Measurements from ENCODE around the gene KCNMB2.
"Not testable (repeated sequence)": the region's sequence is repeated elsewhere in the genome, so short reads cannot be mapped to it uniquely, and the experiment has no call there.

KCNMB2 gene

DNA sequence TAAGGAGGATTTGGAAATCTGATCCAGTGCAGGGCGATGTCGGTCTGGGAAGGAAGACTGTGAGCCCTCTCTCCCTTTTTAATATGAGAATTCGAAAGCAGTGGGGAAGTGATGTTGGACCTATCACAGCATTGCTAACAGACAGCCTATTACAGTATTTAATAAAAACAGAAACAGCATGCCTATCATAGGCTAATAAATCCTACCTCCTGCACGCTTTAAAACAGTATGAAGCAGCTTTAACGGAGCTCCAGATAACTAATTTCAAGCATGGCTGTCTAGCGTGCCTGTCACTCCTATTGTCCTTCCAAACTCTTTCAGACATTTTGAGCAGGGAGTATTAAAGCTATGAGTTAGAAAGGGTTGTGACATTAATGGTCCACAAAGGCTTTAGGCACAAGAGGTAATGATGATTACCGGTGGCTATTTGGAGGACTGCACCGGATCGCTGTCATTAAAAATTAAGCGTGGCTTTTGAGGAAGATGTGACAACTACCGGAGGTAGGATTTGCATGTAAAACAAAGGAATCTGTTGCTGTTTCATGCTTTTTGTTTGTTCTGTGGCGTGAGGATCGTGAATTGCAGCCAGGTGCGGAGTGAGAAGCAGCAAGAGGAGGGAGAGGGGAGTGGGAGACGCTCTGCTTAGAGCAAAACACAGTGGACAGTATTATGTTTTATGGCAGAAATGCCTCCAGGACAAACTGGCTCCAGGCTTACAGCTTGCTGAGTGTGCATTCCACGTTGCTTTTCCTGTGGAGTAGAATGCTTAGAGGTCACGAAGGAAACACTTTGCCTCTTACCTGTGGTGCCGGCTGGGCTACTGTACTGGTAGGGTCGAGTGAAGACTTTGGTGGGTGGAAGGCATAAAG lies at the start of gene KCNMB2:
KCNMB2 (plus strand) TSS at position 226 of the 869 bp plus-strand sequence.
- no peak for DNase-seq (ENCODE audit: low spot score)

DNA sequence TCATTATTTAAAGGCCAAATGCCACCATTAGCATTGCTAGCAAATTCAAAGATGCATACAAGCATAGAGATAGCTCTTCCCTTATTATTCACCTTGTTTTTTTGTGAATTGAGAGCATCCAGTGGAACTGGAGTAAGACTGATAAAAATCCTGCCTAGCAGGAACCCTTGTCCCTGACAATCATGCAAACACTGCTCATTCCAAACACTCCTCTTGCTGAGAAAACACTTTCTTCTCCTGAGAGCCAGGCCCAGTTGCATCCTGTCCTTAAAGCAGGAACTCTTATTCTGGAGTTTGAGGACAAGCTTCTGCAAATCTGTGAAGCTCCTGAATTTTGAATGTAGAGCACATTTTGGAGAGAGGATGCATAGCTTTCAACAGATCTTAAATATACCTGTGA lies 49.3 kb upstream of the KCNMB2 start:
- no peak for DNase-seq (ENCODE audit: low spot score)

DNA sequence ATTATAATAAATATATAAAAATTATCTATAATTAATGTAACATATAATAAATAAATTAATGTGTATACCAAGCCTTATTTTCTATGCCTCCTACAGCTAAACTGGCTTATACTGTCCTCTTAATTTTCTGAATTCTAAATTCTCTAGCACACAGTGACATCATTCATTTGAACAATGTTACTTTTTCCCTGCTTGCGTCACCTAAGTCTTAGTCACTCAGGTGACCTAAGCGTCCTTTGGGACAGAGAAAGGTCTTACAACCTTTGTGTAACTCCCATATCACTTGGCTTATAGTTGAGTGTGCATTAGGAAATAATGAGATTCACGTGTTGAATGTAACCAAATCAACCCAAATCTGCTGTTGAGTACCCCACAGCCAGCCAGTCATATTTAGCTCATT lies 48.5 kb upstream of the KCNMB2 start:
- no peak for DNase-seq (ENCODE audit: low spot score)

DNA sequence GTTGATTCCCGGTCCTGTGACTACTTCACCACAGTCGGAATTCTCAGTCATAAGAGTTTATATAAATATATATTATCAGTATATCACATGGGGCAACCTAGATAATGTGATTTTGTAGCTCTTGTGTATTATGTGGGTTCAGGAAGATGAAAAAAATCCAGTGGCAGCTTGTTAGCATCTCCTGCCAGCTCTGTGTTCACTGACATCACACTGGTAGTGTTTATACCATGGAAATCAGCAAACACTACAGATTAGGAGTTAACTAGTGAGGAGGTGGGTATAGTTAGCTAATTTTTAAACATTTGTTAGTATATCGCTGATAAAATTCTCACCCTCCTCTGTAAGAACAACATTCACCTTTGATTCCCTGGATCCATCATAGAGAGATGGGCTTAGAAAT lies 44.5 kb upstream of the KCNMB2 start:
- DNase-seq (ENCODE audit: low spot score) = no peak

DNA sequence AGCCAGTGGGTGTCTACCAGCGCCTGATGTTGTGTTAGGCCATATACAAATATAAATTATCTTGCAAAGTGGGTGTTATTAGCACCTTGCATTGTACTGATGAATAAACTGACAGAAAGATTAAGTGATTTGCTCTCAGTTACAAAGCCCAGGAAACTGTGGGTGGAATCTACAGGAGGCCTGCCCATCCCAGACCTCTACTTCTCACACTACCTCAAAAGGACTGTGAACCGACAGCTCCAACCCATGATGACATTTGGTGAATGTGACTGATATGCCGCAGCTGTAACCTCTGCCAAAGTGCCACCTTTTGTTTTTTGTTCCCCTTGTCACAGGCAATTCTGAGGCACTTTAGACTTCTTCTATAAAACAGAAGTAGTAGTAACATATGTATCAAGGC lies 43.7 kb upstream of the KCNMB2 start:
- DNase-seq (ENCODE audit: low spot score) = no peak

DNA sequence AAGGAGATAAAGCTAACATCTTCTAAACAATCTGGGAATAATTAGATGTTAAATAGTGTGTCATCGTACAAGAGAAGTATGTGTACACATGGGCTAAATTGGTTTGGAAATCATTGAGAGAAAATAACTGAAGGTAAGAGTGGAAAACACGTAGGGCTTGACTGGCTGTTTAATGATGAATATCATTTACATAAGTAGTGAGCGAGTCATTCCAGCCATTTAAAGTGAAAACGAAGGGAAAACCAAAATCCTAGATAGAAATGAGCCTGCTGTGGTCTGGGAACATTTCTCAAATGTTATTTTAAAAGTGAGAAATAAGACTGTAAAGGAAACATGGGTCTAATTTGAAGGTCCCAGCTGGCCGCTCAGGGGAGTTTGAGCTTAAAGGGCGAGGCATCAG lies 41.9 kb upstream of the KCNMB2 start:
- no peak for DNase-seq (ENCODE audit: low spot score)

DNA sequence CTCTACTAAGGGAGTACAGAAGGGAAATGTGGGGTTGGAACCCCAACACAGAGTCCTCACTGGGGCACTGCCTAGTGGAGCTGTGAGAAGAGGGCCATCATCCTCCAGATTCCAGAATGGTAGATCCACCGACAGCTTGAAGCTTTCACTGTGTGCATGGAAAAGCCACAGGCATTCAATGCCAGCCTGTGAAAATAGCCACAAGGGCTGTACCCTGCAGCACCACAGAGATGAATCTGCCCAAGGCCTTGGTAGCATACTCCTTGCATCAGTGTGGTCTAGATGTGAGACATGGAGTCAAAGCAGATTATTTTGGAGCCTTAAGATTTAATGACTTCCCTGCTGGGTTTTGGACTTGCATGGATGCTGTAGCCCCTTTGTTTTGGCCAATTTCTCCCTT lies 39.3 kb upstream of the KCNMB2 start:
- no peak for DNase-seq (ENCODE audit: low spot score)

DNA sequence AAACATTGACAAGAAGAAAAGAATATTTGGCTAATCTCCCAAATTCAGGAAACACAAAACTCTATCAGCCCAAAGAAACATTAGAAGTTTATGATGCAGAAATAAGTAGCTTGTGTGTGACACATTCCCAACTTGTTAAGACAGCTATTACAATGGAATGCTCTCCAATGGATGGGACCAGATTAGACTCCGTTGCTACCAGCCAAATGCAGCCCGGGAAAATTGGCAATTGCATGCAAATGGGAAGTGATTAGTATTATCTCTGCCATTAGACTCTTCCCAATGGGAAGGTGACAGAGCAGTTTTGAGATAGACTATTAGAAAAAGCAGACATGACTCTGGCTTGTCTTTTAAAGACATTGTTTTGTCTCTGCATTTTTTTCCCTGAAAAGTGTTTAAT lies 37.4 kb upstream of the KCNMB2 start:
- DNase-seq (ENCODE audit: low spot score) = no peak

DNA sequence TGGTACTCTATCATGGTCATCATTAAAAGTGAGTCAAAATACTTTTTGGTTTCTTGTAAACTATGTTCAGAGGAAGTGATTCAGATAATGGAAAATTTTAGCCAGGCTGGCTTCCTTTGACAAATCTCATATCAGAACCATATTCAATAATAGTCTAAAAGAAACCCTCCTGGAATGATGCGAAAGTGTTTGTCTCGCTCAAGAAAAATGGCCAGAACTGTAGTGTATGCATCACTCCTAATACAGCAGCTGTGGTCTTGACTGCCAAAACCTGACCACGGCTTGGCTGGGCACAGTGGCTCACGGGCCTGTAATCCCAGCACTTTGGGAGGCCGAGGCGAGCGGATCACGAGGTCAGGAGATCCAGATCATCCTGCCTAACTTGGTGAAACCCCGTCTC lies 35.6 kb upstream of the KCNMB2 start:
- DNase-seq (ENCODE audit: low spot score) = no peak

DNA sequence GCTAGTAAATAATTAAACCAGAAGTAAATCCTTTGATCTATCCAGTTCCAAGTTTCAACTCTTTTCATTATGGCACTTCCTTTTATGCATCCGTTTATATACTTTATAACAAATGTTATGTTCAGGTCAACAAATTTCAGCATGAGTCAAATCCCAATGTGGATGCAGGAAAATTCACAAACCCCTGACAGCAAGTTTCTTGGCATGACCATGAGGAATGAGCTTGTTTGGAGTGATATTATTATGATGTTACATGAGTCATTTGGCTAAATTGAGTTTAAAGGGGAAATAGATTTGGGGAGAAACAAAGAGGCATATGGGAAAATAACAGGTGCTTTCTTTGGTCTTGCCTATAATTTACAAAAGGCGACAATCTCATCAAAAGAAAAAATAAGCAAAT lies 32.1 kb upstream of the KCNMB2 start:
- no peak for DNase-seq (ENCODE audit: low spot score)

DNA sequence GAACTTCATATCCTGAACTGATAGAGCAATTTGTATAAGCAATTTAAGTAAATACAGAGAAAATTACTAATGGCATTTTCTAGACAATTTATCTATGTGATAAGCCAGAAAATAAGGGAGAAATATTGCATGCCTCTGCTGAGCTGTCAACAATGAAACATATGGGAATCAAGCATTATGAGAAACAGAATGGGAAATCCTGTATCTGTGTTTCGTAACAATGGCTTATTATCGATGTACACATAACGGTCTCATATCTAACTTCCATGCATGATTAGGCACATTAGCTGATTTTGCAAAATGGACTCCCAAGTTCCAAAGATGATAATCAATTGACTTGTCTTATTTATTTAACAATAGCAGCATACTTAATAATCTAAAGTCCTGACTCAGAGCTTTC lies 30.4 kb upstream of the KCNMB2 start:
- no peak for DNase-seq (ENCODE audit: low spot score)

DNA sequence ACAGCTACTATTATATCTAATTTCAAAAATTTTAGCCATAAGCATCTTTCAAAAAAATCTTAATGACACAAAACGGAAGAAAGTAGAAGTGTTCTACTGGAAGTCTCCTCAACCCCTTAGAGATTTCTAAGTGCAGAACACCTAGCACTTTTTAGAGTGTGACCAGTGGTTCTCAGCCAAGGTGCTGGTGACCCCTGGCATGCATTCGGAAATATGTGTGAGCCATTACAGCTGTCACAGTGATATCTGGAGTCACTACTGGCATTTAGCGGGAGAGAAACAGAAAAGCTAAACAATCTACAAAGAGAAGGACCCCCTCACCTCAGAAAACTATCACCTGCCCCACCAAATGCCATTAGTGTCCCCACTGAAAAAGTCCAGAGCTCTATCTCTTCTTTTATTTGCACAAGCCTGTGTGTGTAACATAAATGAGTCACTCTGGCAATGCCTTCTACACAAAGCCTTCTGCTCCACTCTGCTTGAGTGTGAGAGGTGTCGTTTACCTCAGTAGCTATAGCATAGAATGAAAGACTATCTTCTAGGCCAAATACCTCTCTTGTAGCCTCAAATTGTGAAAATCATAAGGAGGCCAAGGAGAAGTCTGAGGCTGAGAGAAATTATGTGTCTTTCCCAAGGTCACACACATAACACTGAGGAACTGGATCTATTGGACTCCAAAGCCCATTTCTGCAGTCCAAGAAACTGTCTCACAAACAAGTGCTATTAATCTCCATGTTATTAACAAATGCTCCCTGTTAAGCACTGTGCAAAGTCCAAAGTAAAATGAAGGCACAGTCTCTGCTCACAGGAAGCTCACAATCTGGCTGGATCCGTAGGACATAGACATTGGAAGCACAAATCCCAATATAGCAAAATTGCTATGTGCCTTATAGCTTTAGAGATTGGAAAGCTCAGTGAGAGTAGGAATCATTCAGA lies 28.5 kb upstream of the KCNMB2 start:
- no peak for DNase-seq (ENCODE audit: low spot score)

DNA sequence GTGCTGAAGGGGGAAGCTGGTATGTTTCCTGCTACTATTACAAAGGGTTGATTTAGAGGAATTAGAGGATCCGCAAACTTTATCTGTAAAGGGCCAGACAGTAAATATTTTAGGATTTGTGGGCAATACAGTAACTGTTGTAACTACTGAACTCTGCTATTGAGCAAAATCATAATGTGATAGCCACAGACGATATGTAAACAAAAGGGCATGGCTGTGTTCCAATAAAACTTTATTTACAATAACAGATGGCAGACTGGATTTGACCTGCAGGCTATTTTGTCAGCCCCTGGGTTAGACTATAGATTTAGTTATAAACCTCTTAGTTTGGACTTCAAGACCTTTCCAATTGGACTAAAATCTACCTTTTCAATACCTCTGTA lies 27.8 kb upstream of the KCNMB2 start:
- DNase-seq (ENCODE audit: low spot score) = no peak

DNA sequence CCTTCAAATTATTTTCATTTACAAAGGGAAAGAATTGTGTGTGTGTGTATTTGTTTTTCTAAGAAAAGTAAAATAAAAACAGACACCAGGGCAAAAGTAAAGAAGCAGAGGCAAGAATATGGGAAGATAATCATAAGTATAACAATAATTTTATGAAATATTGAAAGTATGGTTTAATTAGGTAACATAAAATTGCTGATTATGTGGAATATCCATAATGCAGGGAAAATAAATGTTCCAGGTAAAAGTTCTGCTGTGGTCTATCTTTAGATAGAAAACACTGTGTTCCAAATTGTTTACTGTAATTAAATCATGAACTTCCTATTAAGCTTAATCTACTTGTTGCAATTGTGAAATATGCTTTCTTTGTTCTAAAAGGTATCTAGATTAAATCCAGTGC lies 25.7 kb upstream of the KCNMB2 start:
- DNase-seq (ENCODE audit: low spot score) = no peak

DNA sequence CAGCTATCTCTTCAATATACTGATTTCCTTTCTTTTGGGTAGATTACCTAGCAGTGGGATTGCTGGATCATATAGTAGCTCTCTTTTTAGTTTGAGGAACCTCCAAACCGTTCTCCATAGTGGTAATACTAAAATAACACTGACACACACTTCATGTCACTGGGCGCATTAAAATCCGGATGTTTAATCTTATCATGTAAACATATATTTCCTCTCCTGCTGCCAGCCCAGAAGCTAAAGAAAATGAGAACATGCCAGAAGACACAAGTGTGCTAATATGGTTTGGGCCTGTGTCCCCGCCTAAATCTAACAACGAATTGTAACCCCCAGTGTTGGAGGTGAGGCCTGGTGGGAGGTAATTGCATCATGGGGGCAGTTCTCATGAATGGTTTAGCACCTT lies 23.6 kb upstream of the KCNMB2 start:
- no peak for DNase-seq (ENCODE audit: low spot score)

DNA sequence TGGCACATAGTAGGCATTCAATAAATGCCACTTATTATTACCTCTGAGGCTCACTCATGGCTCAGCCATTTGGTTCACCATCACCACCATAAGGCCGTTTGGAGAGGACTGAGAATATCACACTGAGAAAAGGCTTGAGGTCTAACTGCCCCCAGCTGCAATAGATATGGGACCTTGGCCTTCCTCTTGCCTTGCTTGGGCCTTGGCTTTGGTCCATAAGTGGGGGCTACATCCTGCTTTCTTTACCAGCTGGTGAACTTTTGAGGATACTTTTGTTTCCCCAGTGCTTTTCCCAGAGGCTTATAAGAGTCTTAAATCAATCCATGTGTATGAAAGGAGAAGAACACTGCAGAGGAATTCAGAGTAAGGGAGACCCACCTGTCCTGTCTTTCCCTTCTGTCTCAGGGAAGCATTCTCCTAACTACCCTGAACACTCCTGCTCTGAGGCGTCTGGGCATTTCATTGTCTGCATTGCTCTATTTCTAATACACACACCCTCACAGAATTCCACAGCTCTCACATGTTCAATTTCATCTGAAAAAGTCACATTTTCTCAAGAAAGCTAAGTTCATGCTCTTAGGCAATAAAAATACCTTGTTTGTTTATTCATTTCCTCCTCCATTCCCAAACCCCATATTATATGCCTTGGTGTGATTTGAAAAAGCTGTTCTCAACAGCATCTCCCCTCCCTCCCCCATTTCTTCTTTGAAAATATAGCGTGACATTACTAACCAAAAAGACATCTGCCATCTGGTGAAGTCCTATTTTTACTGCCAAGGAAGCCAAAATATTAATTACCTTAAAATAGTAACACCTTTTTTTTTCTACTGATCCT lies 22.5 kb upstream of the KCNMB2 start:
- no peak for DNase-seq (ENCODE audit: low spot score)

DNA sequence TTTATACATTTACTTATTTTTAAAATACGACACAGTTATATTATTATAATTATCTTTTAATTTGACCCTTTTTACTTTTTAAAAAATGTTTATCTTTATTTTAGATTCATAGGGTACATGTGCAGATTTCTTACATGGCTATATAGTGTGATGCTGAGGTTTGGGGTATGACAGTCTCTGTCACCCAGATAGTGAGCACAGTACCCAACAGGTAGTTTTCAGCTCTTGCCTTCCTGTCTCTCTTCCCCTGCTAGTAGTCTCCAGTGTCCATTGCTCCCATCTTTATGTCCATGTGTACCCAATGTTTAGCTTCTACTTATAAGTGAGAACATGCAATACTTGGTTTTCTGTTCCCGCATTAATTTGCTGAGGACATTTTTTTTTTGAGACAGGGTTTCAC lies 21.8 kb upstream of the KCNMB2 start:
- DNase-seq (ENCODE audit: low spot score) = no peak

DNA sequence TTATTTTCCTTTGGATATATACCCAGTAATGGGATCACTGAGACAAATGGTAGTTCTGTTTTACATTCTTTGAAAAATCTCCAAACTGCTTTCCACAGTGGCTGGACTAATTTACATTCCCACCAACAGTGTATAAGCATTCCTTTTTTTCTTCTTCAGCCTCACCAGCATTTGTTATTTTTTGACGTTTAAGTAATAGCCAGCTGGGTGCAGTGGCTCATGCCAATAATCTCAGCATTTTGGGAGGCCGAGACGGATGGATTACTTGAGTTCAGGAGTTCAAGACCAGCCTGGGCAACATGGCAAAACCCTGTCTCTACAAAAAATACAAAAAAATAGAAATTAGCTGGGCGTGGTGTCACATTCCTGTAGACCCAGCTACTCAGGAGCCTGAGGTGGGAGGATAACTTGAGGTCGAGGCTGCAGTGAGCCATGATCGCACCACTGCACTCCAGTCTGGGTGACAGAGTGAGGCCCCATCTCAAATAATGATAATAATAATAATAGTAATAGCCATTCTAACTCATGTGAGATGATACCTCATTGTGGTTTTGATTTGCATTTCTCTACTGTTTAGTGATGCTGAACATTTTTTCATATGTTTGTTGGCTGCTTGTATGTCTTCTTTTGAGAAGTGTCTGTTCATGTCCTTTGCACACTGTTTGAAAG lies 21.0 kb upstream of the KCNMB2 start:
- not testable (repeated sequence) for DNase-seq (ENCODE audit: low spot score)

DNA sequence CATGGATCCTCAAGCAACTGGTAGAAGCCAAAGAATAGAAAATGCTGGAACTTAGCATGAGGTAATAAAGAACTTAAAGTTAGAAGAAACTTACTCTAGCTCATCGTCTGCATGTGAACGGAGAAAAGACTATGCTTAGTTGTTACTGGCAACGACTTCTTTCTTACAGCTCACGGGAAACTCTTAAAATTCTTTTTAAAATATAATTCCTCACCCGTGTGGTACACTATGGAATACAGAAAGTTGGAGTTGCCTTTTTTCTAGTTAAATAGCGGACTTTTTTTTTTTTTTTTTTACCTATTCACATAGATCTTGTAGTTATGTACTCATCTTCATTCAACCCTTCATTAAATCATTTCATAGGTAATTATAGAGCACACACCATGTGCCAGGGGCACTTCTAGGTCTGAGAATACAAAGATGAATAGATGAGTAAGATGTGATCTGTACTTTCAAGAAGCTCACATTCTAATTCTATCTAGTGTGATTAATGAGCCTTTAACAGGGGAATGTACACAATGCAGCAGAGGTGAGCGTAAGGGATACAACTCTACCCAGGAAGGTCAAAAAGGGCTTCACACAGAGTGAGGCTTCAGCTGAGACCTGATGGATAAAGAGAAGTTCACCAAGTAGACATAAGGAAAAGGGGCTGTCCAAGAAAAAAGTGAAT lies 18.4 kb upstream of the KCNMB2 start:
- DNase-seq (ENCODE audit: low spot score) = no peak

DNA sequence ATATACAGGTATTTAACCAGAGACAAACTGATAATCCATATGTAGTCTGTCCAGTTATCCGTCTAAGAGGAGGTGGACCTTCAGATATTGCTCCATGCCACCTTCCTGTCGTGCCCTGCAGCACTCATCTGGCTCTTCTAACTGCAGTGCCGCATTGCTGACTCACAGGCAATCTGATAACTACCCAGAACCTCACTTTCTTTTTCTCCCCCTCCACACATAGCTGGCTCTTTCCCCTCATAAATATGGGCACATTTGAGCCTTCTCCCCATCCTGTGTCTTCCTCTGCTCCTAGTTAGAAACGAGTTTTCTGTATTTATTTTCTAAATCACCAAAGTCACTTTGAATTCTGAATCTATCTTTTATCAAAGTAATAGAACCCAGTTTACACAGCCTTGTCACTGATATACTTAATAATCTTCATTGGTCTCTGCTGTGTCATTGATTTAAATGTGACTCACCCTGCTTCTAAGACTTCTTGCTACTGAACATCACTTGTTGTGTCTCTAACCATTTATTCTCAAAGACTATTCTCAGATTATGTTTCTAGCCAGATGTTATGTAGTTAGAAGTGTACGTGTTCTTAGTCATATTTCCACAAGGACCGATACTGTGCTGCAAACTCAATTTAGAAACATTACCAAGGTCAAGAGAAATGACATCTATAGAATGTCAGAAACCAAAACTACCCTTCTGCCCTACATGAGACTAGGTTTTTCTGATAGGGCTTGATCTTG lies 17.4 kb upstream of the KCNMB2 start:
- no peak for DNase-seq (ENCODE audit: low spot score)
